HG03139 (cell line): ENCODE results near the gene DBNDD2.
A peak's percentile ranks its signal among the peaks of the same experiment; 100 is the strongest.

Experiments
- ATAC-seq: cut with Tn5 transposase; IDR thresholded peaks from one replicate; pipeline ENCODE4 v1.9.1; 2021; ENCODE audit not compliant: unreplicated experiment

Gene DBNDD2

DNA sequence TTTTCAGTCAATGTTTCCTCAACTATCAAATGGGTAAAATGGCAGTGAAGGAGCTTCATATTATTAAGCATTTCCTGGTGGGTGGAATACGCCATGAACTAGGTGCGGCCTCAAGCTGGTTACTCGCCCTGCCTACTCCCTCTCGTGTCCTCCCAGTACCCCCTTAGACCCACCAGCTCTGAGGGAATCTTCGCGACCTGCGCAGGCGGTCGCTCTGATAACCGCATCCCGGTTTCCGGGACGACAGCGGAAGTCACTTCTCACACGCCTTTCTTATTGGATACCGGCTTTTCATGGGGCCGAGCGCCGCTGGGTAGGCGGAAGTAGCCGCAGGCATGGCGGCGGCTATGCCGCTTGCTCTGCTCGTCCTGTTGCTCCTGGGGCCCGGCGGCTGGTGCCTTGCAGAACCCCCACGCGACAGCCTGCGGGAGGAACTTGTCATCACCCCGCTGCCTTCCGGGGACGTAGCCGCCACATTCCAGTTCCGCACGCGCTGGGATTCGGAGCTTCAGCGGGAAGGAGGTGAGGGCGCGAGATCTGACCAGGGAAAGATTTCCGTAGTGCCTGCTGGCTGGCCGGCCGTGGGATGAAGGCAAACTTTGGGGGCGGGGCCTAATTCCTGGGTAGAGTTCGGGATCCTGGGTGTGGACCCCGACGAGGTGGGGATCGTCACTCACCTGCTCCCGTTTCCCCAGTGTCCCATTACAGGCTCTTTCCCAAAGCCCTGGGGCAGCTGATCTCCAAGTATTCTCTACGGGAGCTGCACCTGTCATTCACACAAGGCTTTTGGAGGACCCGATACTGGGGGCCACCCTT lies 7.9 kb downstream of the DBNDD2 start, which contains the start of gene PIGT:
Gene PIGT (plus strand): TSS at position 320 of the 816 bp plus-strand sequence. CDS start 16 bp downstream, at position 336.
- peak; percentile 72 for ATAC-seq

DNA sequence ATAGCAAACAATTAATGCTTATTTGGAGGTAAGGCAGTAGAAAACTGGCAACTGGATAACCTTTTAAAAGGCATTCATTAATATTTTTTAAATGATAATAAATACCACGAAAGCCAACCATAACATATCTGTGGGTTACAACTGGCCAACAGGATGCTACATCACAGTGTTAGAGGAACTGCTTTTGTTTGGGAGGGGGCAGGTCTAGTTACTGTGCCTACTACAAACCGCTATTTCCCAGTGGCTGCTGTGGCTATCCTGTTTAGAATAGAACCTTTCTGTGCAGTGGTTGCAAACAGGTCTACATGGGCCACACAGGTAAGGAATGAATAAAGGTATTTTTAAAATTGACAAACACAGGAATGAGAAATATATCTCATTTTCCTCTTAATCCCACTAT lies 8.8 kb downstream of the DBNDD2 start:
- ATAC-seq = no peak

DNA sequence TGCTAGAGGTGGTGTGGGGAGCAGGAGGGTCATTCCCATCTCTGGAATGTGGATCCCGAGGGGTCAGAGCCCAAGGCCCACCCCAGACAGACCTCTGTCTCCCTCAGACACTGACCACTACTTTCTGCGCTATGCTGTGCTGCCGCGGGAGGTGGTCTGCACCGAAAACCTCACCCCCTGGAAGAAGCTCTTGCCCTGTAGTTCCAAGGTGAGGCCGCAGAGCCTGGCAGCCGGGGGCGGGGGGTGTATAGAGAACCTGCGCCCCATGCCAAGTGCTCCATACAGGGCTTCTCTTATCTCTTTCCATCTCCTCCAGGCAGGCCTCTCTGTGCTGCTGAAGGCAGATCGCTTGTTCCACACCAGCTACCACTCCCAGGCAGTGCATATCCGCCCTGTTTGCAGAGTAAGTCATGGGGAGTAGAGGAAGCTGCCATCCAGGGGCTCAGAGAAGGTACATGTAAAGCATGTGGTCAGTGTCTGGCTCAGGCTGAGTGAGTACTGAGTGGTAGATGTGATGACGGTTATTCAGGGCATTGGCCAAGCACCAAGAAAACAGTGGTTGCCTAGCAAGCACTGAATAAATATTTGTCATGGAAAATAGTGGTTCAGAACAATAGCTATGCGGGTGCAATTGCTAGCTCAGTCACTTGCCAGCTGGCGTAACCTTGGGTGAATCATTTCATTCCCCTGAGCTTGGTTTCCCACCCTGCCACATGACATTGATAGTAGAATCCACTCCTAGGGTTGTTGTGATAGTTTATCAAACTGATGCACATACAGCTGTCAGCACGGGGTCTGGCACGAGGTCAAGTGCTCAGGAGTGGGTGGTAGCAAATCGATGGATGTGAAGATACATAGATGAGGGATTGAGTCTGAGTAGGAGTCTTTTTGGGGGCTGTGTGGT lies 11.4 kb downstream of the DBNDD2 start:
- peak; percentile 56 for ATAC-seq

DNA sequence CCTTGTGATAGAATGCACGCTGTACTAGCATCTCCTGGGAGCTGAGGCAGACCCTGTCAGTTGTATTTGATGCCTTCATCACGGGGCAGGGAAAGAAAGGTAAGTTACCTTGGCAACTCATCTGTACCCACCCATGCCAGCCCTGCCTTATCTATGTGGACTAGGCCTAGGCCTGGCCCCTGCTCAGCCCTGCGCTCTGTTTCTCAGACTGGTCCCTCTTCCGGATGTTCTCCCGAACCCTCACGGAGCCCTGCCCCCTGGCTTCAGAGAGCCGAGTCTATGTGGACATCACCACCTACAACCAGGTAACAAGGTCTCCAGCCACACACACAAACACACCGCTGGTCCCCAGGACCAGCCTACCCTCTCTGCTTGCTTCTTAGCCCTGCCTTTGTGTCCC lies 12.0 kb downstream of the DBNDD2 start:
- ATAC-seq = no peak

DNA sequence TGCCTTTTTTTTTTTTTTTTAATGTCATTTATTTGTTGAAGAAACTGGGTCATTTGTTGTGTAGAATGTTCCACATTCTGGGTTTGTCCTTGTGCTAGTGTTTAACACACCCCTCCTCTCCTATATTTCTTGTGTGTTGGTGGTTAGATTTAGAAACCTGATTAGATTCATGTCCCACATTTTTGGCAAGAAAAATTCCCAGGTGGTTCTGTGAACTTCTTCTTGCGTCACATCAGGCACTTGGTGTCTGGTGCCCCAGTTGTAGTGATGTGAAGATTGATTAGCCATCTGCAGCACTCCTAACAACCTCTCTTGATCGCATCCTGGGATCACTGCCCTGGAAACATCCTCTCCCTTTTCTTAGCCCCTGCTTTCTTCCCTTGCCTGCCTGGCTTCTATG lies 15.6 kb downstream of the DBNDD2 start:
- no peak for ATAC-seq

DNA sequence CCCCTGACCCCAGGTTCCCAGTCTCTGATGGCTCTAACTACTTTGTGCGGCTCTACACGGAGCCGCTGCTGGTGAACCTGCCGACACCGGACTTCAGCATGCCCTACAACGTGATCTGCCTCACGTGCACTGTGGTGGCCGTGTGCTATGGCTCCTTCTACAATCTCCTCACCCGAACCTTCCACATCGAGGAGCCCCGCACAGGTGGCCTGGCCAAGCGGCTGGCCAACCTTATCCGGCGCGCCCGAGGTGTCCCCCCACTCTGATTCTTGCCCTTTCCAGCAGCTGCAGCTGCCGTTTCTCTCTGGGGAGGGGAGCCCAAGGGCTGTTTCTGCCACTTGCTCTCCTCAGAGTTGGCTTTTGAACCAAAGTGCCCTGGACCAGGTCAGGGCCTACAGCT lies 17.5 kb downstream of the DBNDD2 start:
- no peak for ATAC-seq

DNA sequence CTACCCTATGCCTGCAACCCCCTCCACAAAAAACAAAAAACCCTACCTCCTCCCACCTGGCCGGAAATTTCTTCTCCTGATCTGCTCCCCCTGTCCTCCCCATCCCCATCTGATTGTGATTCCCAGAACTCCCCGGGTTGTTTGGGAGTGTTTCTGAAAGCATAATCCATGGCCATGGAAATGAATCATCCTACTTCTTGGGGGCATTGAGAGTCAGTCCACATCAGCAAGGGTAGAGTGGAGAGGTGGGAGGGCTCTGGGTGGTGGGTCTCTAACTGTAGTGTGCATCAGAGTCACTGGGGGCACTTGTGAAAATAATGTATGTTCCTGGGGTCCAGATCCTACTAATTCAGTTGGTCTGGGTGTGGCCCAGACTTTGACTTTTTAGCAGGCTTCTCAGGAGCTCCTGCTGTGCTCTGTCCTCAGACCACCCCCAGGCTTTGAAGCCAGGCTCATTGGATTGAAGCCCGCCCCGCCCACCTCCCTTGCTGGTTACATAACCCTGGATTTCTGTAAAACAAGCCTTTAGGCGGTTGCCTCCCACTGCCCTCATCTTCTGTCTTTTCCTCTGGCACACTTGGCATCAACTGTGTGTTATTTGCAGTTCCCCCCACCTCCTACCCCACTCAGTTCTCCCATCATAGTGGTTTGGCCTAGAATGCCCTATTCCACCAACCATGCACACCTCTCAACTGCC lies 18.4 kb downstream of the DBNDD2 start:
- no peak for ATAC-seq

DNA sequence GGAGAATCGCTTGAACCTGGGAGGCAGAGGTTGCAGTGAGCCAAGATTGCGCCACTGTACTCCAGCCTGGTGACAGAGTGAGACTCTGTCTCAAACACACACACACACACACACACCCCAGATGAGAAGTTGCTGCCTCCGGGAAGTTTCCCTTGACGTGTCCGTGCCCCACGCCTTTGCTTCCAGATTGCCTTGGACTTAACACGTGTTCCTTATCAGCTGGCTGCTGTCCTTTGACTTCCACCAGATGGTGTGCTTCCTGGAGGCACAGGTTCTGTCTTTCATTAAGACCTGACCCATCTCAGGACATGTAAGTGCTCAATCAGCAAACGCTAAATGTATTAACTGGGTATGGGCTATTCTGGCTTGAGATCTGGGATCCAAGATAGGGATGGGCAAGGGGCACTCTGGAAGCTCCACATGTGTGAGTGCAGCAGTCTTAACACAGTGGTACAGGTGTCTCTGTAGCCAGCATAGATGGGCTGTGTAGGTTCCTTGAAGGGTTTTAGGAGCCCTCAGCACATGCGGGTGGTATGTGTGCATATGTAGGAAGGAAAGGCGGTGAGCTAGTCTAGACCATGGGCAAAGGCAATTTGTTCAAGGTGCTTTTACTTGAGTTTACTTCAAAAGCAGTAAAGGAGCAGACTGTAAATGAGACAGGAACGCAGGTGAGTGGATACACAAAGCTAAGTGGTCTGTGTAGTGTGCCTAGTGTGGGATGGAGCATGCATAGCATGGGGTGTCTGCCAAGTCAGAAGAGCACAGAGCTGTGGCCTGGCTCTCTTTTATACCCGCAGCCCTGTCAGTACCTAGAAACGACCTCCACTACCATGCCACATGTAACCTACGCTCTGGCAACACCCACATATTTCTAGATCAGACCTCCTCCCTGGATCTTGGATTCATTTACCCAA lies 19.4 kb downstream of the DBNDD2 start:
- no peak for ATAC-seq

DNA sequence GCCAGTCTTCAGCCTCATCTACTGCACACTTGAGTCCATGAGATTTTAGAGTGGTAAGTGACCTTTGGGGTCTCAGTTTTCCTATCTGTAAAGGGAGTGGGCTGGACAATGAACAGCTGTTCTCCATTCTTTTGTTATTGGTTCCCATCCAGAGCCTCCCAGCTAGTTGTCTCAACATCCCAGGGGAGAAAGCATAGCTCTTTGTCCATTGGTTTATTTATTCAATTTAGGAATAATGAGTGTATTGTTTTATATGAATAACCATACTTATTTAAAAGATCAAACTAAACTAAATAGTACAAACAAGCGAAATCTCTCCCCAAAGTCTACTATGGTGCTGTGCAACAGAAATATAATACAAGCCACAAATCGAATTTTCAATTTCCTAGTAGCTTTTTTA lies 21.5 kb downstream of the DBNDD2 start:
- ATAC-seq = no peak

DNA sequence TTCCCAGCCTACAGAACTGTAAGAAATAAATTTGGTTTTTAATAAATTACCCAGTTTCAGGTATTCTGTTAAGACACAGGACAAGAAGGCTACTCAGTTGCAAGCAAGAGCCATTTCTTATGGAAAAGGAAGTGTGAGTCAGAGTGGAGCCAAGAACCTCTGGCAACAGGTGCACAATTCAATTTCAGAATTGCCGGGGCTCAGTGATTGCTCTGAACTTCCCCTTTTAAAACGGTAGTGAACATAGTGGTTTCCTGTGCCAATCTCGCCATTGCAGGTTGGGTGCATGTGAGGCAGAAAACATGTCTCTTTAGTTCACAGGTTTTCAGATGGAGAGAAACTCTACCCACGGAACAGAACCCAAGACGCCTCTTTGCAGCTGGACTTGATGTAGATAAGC lies 24.2 kb downstream of the DBNDD2 start:
- peak; percentile 59 for ATAC-seq

DNA sequence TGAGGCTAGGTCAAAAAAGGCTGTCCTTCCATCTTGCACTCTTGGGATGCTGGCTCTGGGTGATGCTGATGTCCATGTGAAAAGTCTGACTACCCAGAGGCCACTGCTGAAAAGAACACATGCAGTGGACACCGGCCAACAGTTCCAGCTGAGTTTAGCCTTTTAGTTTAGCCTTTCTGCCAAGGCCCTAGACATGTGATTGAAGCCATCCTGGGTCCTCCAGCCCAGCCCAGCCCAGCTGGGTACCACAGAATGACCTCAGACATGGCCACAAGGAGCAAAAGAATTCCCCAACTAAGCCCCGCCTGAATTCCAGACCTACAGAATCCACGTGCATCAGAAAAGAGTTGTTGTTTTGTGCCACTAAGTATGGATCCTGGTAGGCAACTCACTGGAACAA lies 25.2 kb downstream of the DBNDD2 start:
- no peak for ATAC-seq

DNA sequence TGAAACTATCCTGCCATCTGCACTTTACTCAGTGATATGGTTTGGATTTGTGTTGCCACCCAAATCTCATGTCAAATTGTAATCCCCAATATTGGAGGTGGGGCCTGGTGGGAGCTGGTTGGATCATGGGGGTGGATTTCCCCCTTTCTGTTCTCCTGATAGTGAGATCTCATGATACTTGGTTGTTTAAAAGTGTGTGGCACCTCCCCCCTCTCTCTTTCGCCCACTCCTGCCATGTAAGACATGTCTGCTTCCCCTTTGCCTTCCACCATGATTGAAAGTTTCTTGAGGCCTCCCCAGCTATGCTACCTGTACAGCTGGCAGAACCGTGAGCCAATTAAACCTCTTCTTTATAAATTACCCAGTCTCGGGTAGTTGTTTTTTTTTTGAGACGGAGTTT lies 25.9 kb downstream of the DBNDD2 start:
- no peak for ATAC-seq

DNA sequence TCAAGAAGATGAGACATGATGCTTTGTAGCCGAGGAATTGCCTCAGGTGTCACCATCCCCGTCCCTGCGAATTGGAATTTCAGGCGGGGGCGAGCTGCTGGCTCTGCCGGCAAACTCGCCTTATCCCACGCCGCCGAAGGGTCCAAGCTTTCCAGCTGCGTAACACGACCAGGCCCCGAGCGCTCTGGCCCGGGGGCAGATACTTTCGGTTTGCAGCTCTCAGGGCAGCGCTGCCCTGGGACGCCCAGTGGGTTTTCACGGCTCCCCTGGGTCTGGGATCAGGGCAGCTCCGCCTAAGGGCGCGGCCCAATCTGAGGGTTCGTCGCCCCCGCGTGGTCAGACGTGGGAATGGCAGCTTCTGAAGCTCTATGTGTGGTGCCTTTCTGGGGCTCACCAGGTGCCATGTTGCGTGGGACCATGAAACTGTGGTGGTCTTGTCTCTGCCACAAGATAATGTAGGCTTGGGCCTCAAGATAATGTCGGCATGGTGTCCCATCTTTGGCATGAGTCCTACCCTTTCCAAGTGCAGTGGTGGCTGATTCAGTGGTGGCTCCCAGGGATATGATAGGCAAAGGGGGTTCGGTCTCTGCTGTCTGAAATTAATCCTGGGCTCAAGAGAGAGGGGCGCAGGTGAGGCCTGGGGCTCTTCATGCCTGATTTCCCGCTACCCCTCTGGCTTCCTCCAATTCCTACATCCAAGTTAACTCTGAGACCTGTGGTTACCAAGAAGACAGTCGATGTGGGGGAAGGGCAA lies 28.8 kb downstream of the DBNDD2 start:
- ATAC-seq = peak; percentile 57

DNA sequence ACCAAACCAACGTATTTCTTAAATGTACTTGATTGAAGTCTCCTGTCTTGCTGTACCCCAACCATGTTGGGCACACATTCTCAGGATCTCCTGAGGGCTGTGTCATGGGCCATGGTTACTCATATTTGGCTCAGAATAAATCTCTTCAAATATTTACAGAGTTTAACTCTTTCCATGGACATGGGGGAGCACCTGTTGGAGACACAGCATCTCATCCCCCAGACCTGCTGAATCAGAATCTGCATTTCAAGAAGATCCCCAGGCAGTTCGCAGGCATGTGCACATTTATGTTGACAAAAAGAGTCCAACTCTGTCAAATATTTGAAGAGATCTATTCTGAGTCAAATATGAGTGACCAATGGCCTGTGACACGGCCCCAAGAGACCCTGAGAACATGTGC lies 32.3 kb downstream of the DBNDD2 start:
- no peak for ATAC-seq

DNA sequence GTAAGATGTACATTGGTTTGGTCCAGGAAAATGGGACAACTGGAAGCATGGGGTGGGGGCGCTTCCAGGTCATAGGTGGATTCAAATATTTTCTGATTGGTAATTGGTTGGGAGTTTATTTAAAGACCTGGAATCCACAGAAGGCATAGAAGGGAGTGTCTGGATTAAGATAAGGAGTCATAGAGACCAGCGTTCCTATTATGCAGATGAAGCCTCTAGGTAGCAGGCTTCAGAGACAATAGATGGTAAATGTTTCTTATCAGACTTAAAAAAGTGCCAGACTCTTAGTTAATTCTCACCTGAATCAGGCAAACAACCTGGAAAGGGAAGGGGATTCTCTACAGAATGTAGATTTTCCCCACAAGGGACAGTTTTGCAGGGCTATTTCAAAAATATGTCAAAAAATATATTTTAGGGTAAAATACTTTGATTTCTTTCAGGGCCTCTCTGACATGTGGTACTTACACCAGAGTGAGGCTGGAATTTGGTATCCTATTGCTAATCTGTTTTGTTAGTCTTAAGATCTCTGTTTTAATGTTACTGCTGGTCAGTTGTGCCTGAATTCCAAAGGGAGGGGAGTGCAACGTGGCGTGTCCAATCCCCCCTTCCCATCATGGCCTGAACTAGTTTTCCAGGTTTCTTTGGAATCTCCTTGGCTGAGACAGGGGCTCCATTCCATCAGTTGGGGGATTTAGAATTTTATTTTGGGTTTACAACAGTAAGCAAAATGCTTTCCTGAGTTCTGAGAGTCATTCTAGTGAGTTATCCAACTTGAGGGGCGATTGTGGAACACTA lies 33.0 kb downstream of the DBNDD2 start:
- no peak for ATAC-seq

DNA sequence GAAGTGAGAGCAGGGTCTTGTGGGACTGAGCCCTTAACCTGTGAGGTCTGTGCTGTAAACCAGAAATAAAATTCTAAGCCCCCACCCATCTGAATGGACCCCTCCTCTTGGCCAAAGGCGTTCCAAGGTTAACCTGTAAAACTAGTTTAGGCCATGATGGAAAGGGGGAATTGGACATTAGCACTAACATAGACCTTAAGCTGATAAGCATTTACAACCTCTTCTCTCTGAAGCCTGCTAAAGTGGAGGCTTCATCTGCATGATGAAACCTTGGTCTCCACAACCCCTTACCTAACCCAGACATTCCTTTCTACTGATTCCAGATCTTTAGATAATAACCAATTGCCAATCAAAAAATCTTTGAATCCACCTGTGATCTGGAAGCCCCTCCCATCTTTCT lies 33.7 kb downstream of the DBNDD2 start:
- ATAC-seq = no peak

DNA sequence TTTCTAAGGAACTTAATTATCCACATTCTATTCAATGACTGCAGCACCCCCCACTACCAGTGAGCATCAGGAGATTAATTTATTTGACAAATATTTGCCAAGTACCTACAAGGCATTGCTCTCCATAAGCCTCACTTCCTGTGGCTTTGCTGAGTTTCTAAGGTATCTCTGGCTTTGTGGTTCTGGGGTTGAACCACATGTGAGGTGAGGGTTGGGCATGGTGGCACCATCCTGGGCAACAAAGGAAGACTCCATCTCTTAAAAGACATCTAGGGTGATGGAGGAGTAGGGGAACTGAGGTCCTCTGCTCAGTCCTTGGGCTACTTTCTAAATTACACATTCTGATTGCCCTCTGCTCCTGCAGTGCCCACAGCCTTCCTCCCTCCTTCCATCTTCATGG lies 36.0 kb downstream of the DBNDD2 start:
- no peak for ATAC-seq

DNA sequence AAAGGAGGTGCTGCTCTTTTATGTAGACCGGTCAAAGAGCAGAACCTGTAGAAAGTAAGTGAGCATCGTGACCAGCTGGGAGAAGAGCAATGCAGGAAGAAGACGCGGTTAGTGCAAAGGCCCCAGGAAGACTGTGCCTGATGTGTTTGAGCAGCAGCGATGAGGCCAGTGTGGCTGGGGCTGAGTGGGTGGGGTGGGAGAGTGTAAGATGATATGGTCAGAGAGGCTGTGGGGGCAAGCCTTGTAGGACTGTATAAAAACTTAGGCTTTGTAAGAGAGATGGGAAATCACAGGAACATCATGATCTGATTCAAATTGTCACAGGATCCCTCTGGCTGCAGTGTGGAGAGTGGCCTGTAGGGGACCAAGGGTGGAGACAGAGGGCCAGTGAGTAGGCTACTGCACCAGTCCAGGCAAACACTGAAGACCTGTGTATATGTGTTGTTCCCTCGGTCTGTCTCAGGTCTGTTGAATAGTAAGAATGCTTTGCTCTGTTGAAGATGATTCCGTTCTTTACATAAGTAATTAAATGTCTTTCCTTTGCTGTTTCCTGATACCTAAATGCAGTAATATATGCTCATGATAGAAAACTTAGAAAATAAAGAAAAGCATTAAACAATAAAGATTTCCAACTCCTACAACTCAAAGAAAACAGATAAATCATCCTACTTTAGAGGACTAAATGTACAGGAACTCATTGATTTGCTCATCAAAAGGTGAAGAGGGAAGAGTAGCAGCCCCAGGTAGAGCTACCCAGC lies 37.9 kb downstream of the DBNDD2 start:
- no peak for ATAC-seq
